Measurements from ENCODE around the gene ASTL.

ASTL gene

DNA sequence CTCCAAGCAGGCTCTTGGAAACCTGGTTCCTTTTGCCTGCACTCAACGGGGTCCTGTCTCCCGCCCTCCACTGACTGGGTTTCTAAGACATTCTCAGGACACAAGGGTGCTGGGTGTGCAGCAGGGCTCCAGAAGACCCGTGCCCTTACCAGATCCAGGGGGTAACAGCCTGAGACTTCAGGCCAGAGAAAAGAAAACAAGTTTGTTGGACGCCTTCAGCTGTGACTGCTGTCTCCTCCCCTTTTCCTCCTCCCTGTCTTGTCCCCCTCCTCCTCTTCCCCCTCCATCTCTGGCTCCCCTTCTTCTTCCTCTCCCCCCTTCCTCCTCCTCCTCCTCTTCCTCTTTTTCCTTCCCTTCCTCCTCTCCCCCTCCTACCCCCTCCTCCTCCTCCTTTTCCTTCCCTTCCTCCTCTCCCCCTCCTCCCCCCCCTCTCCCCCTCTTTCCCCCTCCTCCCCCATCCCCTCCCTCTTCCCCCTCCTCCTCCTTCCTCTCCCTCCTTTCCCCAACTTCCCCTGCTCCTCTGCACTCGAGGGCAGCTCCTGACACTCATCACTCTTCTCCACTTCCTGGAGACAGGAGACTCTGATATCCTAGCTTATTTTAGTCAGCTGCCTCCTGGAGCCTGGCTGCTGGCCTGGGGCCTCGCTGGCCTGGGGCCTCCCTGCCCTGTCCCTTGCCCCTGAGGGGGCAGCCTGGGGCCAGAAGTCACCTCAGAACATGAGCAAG is 34.4 kb downstream of the ASTL start:
- CTCF ChIA-PET = interaction anchor here (1.1 kb wide), 1 partner anchor 13 kb away, joined by 3 read pairs; no protein-coding TSS in a partner anchor
- TF ChIP-seq, protein P1, sequence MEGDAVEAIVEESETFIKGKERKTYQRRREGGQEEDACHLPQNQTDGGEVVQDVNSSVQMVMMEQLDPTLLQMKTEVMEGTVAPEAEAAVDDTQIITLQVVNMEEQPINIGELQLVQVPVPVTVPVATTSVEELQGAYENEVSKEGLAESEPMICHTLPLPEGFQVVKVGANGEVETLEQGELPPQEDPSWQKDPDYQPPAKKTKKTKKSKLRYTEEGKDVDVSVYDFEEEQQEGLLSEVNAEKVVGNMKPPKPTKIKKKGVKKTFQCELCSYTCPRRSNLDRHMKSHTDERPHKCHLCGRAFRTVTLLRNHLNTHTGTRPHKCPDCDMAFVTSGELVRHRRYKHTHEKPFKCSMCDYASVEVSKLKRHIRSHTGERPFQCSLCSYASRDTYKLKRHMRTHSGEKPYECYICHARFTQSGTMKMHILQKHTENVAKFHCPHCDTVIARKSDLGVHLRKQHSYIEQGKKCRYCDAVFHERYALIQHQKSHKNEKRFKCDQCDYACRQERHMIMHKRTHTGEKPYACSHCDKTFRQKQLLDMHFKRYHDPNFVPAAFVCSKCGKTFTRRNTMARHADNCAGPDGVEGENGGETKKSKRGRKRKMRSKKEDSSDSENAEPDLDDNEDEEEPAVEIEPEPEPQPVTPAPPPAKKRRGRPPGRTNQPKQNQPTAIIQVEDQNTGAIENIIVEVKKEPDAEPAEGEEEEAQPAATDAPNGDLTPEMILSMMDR (conservative IDR thresholded peaks at IDR 0.05; ENCODE audit: low read depth) = no peak
- POLR2A ChIA-PET (ENCODE audit: low non-redundant PET) = no interaction called here

DNA sequence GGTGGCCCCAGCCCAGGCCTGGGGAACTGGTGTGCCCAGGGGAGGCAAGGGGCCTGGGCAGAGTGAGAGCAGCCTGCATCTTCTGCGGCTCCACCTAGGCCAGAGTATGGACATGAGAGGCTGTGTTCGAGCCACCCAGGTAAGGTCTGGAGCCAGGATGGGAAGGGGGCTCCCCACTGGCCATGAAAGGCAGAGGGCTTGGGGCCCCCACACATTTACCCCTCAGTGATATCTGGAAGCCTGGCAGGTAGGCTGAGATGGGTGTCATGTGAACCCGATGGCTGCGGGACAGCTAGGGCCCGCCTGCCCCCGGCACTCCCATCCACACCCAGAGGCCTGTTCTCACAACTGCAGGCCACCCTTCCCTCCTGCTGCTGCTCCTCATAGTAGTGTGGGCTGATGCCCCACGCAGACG is 35.1 kb downstream of the ASTL start:
- ChIA-PET CTCF (interaction anchor here (0.6 kb wide), 1 partner anchor 156 kb away, joined by 4 read pairs; no protein-coding TSS in a partner anchor), POLR2A (ENCODE audit: low non-redundant PET) (no interaction called here)
- no peak for DNase-seq (ENCODE audit: low spot score)

More for the DNA sequence above, 34.4 kb downstream of the ASTL start:
- no peak for DNase-seq (ENCODE audit: low spot score)
- H3K27ac ChIP-seq = peak overlapping the region; percentile 22; the same call in 1 of the 2 replicates

DNA sequence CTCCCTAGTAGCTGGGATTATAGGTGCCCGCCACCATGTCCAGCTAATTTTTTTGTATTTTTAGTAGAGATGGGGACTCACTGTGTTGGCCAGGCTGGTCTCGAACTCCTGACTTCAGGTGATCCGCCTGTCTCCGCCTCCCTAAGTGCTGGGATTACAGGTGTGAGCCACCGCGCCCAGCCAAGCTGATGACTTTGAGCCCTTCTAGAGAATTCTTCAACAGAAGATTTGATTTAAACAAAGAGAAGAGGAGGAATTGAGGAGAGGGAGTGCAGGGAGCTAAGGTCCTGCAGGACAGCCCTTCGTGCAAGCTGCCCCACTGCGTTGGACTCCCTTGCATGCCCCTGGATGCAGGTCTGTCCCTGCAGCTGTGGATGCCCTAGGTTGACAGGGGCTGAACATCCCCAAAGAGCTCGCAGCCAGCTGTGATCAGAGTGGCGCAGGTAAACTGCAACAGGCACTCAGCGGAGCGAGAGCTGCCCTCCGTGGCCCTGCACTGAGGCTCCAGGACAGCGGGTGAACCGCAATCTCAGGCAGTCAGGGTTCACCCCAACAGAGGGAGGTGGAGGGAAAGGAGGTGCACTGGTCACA is 35.6 kb downstream of the ASTL start:
- ChIA-PET CTCF (interaction anchor here (0.6 kb wide), 2 partner anchors 139 to 157 kb away, joined by 3 to 4 read pairs; no protein-coding TSS in a partner anchor), POLR2A (ENCODE audit: low non-redundant PET) (no interaction called here)
- TF ChIP-seq, protein P1 (conservative IDR thresholded peaks at IDR 0.05; ENCODE audit: low read depth) = no peak
- H3K27ac ChIP-seq = no peak overlapping the region; the same call in 1 of the 2 replicates
- no peak for DNase-seq (ENCODE audit: low spot score)

More for the DNA sequence above, 35.1 kb downstream of the ASTL start:
- TF ChIP-seq, protein P1 (conservative IDR thresholded peaks at IDR 0.05; ENCODE audit: low read depth) = no peak
- H3K27ac ChIP-seq = peak overlapping the region; percentile 22; the same call in 1 of the 2 replicates

DNA sequence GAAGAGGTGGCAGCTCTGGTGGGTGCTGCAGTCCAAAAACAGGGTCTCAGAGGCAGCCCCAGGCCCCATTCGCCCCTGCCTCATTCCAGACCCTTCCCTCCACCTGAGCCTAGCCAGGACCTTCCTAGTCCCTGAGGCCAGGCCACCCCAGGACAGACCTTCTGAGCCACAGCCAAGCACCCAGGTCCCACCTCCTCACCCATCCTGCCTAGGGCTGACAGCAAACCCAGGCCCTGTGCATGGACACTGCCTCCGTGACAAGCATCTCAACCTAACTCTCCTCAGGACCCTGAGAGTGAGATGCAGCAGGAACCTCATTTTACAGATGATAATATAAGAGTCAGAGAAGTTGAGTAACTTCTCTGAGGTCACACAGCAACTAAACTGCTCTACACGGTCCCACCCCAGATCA is 37.4 kb downstream of the ASTL start:
- no peak for DNase-seq (ENCODE audit: low spot score)
- ChIA-PET CTCF (interaction anchor here (0.6 to 1.4 kb wide), 3 partner anchors 16 to 73 kb away, joined by 3 to 6 read pairs (median 4); no protein-coding TSS in a partner anchor), POLR2A (ENCODE audit: low non-redundant PET) (no interaction called here)
- TF ChIP-seq, protein P1 (conservative IDR thresholded peaks at IDR 0.05; ENCODE audit: low read depth) = no peak
- peak overlapping the region; percentile 67 for H3K27ac ChIP-seq

DNA sequence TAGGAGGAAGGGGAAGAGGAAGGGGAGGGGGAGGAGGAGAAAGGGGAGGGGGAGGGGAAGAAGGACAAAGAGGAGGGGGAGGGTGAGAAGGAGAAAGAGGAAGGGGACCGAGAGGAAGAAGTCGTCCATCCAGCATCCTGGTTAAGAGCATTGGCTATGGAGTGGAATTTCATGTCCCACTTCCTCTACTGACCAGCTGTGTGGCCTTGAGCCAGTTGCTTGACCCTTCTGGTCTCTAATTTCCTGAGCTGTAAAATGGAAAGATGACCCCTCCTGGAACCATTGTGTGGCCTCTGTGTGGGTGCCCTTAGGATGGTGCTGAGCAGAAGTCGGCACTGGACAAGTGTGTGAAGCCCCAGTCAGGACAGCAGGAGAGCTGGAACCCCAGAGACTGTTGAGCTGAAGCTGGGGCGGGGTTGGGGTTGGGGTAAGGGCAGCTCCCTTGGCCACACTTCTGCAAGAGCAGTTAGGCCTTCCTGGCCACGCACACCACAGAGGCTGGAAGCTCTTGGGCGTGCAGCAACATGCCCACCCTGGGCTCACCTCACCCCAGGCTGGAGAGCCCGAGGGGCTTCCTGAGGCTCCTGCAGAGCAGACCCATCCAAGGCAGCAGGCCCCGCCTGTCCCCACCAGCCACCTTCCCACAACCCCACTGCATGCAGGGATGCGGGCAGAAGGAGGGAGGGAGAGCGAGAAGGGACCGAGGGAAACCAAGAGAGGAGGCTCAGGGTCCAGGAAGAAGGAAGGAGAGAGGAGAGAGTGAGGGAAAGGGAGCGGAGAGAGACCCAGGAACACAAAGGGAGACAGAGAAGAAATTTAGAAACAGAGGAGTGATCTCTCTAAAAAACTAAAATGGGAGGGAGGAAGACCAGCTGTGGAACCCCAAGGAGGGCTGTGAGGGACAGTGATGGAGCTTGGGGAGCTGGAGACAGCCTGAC is 38.2 kb downstream of the ASTL start:
- CTCF ChIA-PET = interaction anchor here (0.6 to 1.4 kb wide), 4 partner anchors 17 to 78 kb away, joined by 3 to 6 read pairs (median 4); no protein-coding TSS in a partner anchor
- H3K27ac ChIP-seq = peak overlapping the region; percentile 67
- TF ChIP-seq, protein P1 (conservative IDR thresholded peaks at IDR 0.05; ENCODE audit: low read depth) = no peak
- peak; percentile 36 for DNase-seq (ENCODE audit: low spot score)
- POLR2A ChIA-PET (ENCODE audit: low non-redundant PET) = no interaction called here
